Naive thymus-derived CD4-positive, alpha-beta T cell (primary cell): ENCODE data around the gene MZB1. TPM values are rescaled to one million over a fixed set of nuclear protein-coding genes. Genes with fewer than 3 reads are reported as not detected.

ENCODE experiments used
- ATAC-seq: fragments of 150-1000 bp; cut with Tn5 transposase; 2 replicates; pipeline ENCODE4 v1.10.0; 2021; ENCODE audit warnings: mild to moderate bottlenecking, moderate library complexity
- CTCF ChIA-PET: fragments of 350-600 bp; sonication (Branson Sonifier 250); formaldehyde crosslinking; loops from one replicate; lab custom pipeline; 2021; ENCODE audit warnings: antibody characterized with exemption; lab: Charles Lee
- POLR2A ChIA-PET: fragments of 350-600 bp; sonication (Branson Sonifier 250); formaldehyde crosslinking; loops from one replicate; lab custom pipeline; 2021; ENCODE audit warnings: antibody characterized with exemption, inconsistent platforms; lab: Charles Lee
- DNase-seq, 9 donors: peaks; one replicate each; pipeline versions ENCODE4 v3.0.0 to v3.0.0-alpha.2; 2020 to 2022; ENCODE audit warnings: mixed read lengths in 1 of 9
- H3K27ac ChIP-seq: one replicate; pipeline ENCODE4 v1.7.0; 2013; ENCODE audit warnings: mild to moderate bottlenecking, low read depth, low read length, moderate library complexity
- H3K27me3 ChIP-seq, 2 donors: one replicate each; pipeline ENCODE4 v1.7.0; 2013; ENCODE audit warnings: low read length in 2 of 2, mild to moderate bottlenecking in 2 of 2, moderate library complexity in 2 of 2; ENCODE audit not compliant: control insufficient read depth in 2 of 2, insufficient read depth in 2 of 2
- H3K36me3 ChIP-seq, 3 experiments: 1 replicate in 2 of 3; 2 replicates in 1 of 3; pipeline ENCODE4 v1.7.0; 2013; ENCODE audit warnings: low read length in 3 of 3, mild to moderate bottlenecking in 3 of 3, moderate library complexity in 1 of 3; ENCODE audit not compliant: insufficient read depth in 3 of 3, control insufficient read depth in 2 of 3
- H3K4me1 ChIP-seq, 2 donors: one replicate each; pipeline ENCODE4 v1.7.0; 2013; ENCODE audit warnings: low read length in 2 of 2, mild to moderate bottlenecking in 2 of 2, moderate library complexity in 1 of 2; ENCODE audit not compliant: control insufficient read depth in 2 of 2, insufficient read depth in 2 of 2
- H3K4me3 ChIP-seq: 2 replicates; pipeline ENCODE4 v1.7.0; 2013; ENCODE audit warnings: mild to moderate bottlenecking, low read length
- H3K9me3 ChIP-seq, 3 experiments: 1 replicate in 2 of 3; 2 replicates in 1 of 3; pipeline ENCODE4 v1.7.0; 2013; ENCODE audit warnings: low read length in 3 of 3; ENCODE audit not compliant: control insufficient read depth in 2 of 3
- H3K27ac Mint-ChIP-seq, 9 donors: one replicate each; pipeline ENCODE4 v1.8.0; 2020 to 2022; ENCODE audit warnings: mixed read lengths in 9 of 9, mild to moderate bottlenecking in 8 of 9, moderate library complexity in 5 of 9, inconsistent platforms in 2 of 9
- H3K27me3 Mint-ChIP-seq, 5 donors: one replicate each; pipeline ENCODE4 v1.8.0; 2021 to 2022; ENCODE audit warnings: mixed read lengths in 5 of 5, mild to moderate bottlenecking in 1 of 5
- H3K36me3 Mint-ChIP-seq, 5 donors: one replicate each; pipeline ENCODE4 v1.8.0; 2020 to 2022; ENCODE audit warnings: mixed read lengths in 5 of 5, mild to moderate bottlenecking in 3 of 5, inconsistent platforms in 1 of 5
- H3K4me1 Mint-ChIP-seq, 7 donors: one replicate each; pipeline ENCODE4 v1.8.0; 2020 to 2022; ENCODE audit warnings: mixed read lengths in 7 of 7, mild to moderate bottlenecking in 3 of 7, inconsistent platforms in 1 of 7
- H3K4me3 Mint-ChIP-seq, 10 donors: one replicate each; pipeline ENCODE4 v1.8.0; 2020 to 2022; ENCODE audit warnings: mild to moderate bottlenecking in 10 of 10, mixed read lengths in 10 of 10, moderate library complexity in 6 of 10, inconsistent platforms in 2 of 10
- H3K9me3 Mint-ChIP-seq, 11 donors: one replicate each; pipeline ENCODE4 v1.8.0; 2020 to 2022; ENCODE audit warnings: mixed read lengths in 11 of 11, mild to moderate bottlenecking in 4 of 11, inconsistent platforms in 1 of 11, moderate library complexity in 1 of 11
- intact Hi-C, 2 donors: fragments of 100-400 bp; cut with micrococcal nuclease; formaldehyde crosslinking; loops; one replicate each; pipeline ENCODE4 v1.15.1; 2023
- polyA plus RNA-seq, 2 donors: library from polyadenylated mRNA; unstranded; fragments of 300-500 nt; fragmentation: Illumina TruSeq; gene quantifications; one replicate each; pipeline ENCODE4 v1.2.3, GENCODE V29; 2021
- total RNA-seq, 6 experiments: library from RNA in 5 of 6; stranded (reverse) in 5 of 6; gene quantifications; 1 replicate in 5 of 6; 2 replicates in 1 of 6; pipeline ENCODE4 v1.2.3 and lab custom pipeline; 2021 to 2026

MZB1 gene
- total and polyA plus RNA-seq, 7 experiments from 2014 or later = 0.25 to 70.6 (median 0.94) TPM

DNA sequence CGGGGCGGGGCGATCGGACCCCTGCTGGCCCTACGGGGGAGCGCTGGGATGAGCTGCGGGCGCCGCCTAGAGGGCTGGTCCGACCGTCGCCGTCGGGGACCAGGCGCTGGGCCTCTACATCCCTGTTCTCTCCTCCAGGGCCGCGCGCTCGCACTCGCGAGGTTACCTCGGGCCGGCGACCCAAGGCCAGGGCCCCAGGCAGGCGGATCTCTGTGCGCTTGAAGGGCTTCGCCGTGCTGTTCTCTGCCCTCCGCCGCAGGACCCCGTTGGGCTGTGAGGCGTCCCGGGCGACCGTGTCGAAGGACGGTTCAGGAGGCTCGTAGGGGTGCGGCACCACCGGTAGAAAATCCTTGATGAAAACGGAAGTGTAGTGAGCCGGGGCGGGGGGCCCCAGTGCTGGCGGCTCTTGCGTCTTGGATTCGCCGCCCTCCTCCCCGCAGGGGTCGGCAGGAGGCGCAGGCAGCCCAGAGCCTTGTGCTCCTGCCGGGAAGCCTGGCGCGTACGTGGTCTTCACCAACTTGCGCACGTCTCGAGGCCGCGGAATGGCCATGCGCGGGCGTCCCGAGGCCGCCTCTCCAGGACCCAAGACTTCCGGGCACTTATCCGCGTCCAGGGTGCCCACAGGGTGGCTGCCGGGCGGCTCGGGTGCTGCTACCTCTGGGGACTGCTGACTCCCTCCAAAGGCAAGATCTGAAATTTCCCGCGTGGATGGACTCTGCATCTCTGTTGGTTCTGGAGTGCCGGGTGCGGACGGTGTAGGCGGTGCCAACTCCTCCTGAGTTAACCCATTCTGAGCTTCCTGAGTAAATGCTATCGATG is 3.2 kb upstream of the MZB1 start:
- Histone ChIP-seq H3K4me3 (peak overlapping the region; percentile 76), H3K9me3 (no peaks in the 10 kb centered on the region), H3K36me3 (peaks cover 0 to 6% (median 0%) of the 10 kb centered on the region in 3 experiments), H3K4me1 (peaks cover 5 to 34% of the 10 kb centered on the region in 2 donors), H3K27ac (peak overlapping the region; percentile 17), H3K27me3 (no peaks in the 10 kb centered on the region)
- DNase-seq = peak; percentile 39 to 87 (median 60)
- CTCF ChIA-PET = no interaction called here
- intact Hi-C loops = loop anchor here (1.0 to 10.0 kb wide), 10 partner anchors 11 to 928 kb away; partner anchors contain the start of genes PAIP2 (in 2 of the 2), SPATA24 (in 2 of the 2), CTNNA1 (in 1 of the 2) and DNAJC18 (in 1 of the 2)
- Mint-ChIP-seq H3K27ac (peak overlapping the region in 6 of 9 donors; percentile 7 to 97 (median 59)), H3K27me3 (no peaks in the 10 kb centered on the region), H3K36me3 (peaks cover 0 to 15% (median 0%) of the 10 kb centered on the region in 5 donors), H3K4me3 (peak overlapping the region; percentile 87 to 97 (median 90)), H3K9me3 (no peaks in the 10 kb centered on the region), H3K4me1 (peaks cover 12 to 61% (median 23%) of the 10 kb centered on the region in 7 donors)
- ATAC-seq = peak; percentile 82
- POLR2A ChIA-PET = interaction anchor here (4.6 kb wide), 1 partner anchor 11 kb away, joined by 24 read pairs; the partner anchor contains the start of gene SPATA24

DNA sequence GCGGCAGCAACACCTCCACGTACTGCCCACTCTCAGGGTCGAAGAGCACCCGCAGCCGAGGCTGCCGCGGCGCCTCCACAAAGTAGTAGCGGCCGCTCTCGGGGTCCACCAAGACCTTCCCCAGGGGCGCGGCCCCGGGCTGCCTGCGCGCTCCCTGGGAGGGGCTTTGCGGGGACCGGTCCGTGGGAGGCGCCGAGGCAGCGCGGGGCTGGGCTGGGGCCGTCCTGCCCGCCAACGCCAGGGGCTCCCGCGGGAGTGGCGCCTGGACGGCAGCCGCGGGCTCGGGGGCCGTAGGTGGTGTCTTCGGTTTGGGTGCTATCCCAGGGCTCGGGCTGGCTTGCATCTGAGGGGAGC is 2.6 kb upstream of the MZB1 start:
- H3K27ac ChIP-seq = no peak overlapping the region
- H3K4me1 ChIP-seq = peaks cover 5 to 34% of the 10 kb centered on the region in 2 donors

DNA sequence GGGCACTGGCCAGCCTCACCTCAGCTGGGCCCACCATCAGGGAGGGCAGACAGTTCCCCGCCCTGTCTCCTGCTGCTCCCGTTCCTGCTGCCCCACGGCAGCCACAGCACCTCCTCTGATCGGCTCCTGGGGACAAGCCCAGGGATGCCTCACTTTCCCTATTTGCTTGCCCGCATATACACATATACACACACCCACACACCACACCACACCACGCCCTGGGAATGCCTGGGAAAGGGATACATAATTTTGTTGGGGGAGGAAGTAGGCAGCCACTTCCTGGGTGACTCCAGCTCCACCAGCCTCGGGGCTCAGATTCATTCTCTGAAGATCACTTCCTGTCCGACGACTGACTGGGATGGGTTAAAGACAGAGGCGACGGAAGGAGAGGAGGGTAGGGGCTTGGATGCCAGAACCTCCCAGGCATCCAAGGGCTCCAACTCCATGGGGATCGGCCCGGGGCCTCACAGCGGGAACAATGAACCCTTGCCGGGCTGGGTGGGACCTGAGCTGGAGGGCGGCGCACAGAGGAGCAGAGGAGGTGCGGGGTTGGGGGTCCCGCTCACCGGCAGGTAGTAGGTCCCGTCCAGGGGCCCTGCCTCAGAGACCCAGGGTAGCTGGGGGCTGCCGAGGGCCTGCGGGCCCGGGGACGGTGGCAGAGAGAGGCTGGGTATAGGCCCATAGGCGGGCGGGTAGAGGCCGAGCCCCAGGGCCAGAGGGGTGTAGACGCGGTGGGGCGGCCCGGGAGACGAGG is 2.0 kb upstream of the MZB1 start:
- H3K36me3 ChIP-seq = peaks cover 0 to 6% (median 0%) of the 10 kb centered on the region in 3 experiments
- CTCF ChIA-PET = interaction anchor here (0.6 to 1.3 kb wide), 6 partner anchors 12 to 935 kb away, joined by 3 to 4 read pairs (median 3); partner anchors contain the start of gene SPATA24
- no peaks in the 10 kb centered on the region for H3K9me3 ChIP-seq
- DNase-seq (peak in 1 of 9 donors; percentile 51), ATAC-seq (peak; percentile 4)
- H3K27ac Mint-ChIP-seq = peak overlapping the region in 8 of 9 donors; percentile 19 to 99 (median 73)
- intact Hi-C loops = loop anchor here (1.0 to 10.0 kb wide), 10 partner anchors 13 to 927 kb away; partner anchors contain the start of genes PAIP2 (in 2 of the 2), SPATA24 (in 2 of the 2), CTNNA1 (in 1 of the 2) and DNAJC18 (in 1 of the 2)
- peak overlapping the region; percentile 56 to 96 (median 82) for H3K4me3 Mint-ChIP-seq
- H3K4me1 Mint-ChIP-seq = peaks cover 12 to 59% (median 25%) of the 10 kb centered on the region in 7 donors
- H3K36me3 Mint-ChIP-seq = peaks cover 0 to 13% (median 0%) of the 10 kb centered on the region in 5 donors
- no peak overlapping the region for H3K27ac ChIP-seq
- H3K4me3 ChIP-seq = peak overlapping the region; percentile 76
- peaks cover 5 to 34% of the 10 kb centered on the region in 2 donors for H3K4me1 ChIP-seq
- H3K9me3 Mint-ChIP-seq = no peaks in the 10 kb centered on the region
- no peaks in the 10 kb centered on the region for H3K27me3 ChIP-seq
- POLR2A ChIA-PET = interaction anchor here (0.6 to 4.6 kb wide), 2 partner anchors 12 to 303 kb away, joined by 4 to 24 read pairs; partner anchors contain the start of gene SPATA24
- no peaks in the 10 kb centered on the region for H3K27me3 Mint-ChIP-seq

More for the DNA sequence above, 2.6 kb upstream of the MZB1 start:
- peak; percentile 39 for ATAC-seq
- Histone ChIP-seq H3K4me3 (peak overlapping the region; percentile 76), H3K27me3 (no peaks in the 10 kb centered on the region), H3K9me3 (no peaks in the 10 kb centered on the region), H3K36me3 (peaks cover 0 to 6% (median 0%) of the 10 kb centered on the region in 3 experiments)
- Mint-ChIP-seq H3K4me3 (peak overlapping the region; percentile 87 to 97 (median 90)), H3K36me3 (peaks cover 0 to 15% (median 0%) of the 10 kb centered on the region in 5 donors), H3K9me3 (no peaks in the 10 kb centered on the region), H3K4me1 (peaks cover 12 to 60% (median 23%) of the 10 kb centered on the region in 7 donors), H3K27ac (peak overlapping the region in 1 of 9 donors; percentile 99), H3K27me3 (no peaks in the 10 kb centered on the region)
- intact Hi-C loops = loop anchor here (1.0 to 10.0 kb wide), 10 partner anchors 12 to 928 kb away; partner anchors contain the start of genes PAIP2 (in 2 of the 2), SPATA24 (in 2 of the 2), CTNNA1 (in 1 of the 2) and DNAJC18 (in 1 of the 2)
- DNase-seq = no peak
- CTCF ChIA-PET = no interaction called here
- POLR2A ChIA-PET = interaction anchor here (4.6 kb wide), 1 partner anchor 11 kb away, joined by 24 read pairs; the partner anchor contains the start of gene SPATA24

DNA sequence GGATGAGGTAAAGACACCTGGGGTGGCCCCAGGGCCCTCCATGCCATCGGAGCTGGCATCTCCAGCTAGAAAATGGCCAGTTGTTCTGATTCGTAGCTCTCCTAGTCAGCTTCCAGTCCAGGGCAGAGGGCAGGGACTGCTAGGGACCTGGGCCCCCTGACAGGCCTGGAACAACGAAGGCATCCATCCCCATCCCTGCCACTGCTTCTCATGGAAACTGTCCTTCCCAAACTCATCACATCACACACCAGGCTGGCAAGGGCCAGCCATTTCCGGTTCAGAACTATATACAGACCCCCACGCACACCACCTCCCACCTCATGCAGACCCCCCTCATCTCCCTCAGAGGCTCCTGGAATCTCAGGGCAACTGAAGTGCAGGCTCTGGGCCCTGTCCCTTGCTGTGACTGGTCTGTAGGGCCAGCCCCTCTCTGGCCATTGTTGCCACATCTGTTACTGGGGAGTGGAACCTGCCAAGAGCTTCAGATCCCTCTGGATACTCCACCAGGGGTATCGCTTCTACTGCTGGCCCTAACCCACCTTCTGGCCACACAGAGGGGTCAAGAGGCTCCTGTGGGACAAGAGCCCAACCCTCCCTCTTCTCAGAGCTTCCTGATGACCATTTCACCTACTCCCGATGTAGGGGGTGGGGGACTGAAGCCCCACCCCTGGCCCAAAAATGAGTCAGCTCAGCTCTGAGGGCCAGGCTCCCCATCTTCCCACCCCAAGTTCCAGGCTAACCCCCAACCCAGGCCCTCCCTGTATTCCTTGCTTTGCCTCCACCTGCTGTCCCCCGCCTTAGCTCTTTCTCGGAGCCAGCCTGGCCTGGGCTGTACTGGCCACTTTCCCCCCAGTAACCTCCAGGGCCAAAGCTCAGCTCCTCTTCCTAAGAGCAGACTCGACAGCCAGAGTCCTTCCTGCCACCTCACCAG is 1.2 kb upstream of the MZB1 start:
- no peak overlapping the region for H3K27ac ChIP-seq
- Mint-ChIP-seq H3K27ac (peak overlapping the region in 7 of 9 donors; percentile 14 to 99 (median 74)), H3K4me3 (peak overlapping the region; percentile 56 to 96 (median 82)), H3K9me3 (no peaks in the 10 kb centered on the region), H3K36me3 (peaks cover 0 to 16% (median 0%) of the 10 kb centered on the region in 5 donors), H3K27me3 (no peaks in the 10 kb centered on the region), H3K4me1 (peaks cover 14 to 59% (median 34%) of the 10 kb centered on the region in 7 donors)
- DNase-seq (no peak), ATAC-seq (no peak)
- H3K27me3 ChIP-seq = no peaks in the 10 kb centered on the region
- H3K4me3 ChIP-seq = no peak overlapping the region
- H3K9me3 ChIP-seq = no peaks in the 10 kb centered on the region
- H3K4me1 ChIP-seq = peaks cover 5 to 34% of the 10 kb centered on the region in 2 donors
- ChIA-PET CTCF (interaction anchor here (0.6 to 1.3 kb wide), 7 partner anchors 13 to 934 kb away, joined by 3 to 4 read pairs (median 3); partner anchors contain the start of gene SPATA24), POLR2A (interaction anchor here (0.6 to 4.6 kb wide), 2 partner anchors 13 to 304 kb away, joined by 4 to 24 read pairs; partner anchors contain the start of gene SPATA24)
- intact Hi-C loops = loop anchor here (1.0 to 10.0 kb wide), 4 partner anchors 170 to 926 kb away; partner anchors contain the start of genes CTNNA1 (in 1 of the 2), EGR1 (in 1 of the 2) and UBE2D2 (in 1 of the 2)
- H3K36me3 ChIP-seq = peaks cover 0 to 6% (median 0%) of the 10 kb centered on the region in 3 experiments

DNA sequence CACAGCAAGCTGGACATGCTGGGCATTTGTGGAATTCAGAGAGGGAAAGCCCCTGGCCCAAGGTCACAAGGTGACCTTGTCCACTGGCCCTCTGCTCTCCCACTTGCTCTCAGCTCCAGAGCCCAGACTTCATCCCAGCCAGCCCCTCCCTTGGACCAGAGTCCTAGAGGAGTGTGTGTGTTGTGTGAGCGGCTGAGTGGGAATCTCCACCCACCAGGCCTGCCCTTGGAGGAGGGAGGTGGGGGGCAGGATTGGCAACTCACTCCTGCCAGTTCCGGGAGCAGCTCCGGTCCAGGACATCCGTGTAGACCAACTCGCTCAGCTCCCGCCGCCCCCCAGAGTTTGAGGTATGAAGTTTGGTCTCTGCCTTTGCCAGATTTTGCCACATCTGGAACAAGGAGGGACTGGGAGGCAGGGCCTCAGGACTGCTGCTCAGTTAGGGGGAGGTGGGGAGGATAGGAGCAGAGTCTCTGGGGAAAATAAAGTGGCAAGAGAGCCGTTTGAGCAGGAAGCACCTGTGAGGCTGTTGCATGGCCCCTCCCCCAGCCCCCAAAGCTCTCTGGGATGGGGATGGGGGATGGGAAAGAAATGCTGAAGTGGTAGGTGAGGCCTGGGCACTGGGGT is 1.4 kb downstream of the MZB1 start:
- no peak overlapping the region for H3K27ac ChIP-seq
- no peak overlapping the region for H3K4me3 ChIP-seq
- peaks cover 0 to 6% (median 0%) of the 10 kb centered on the region in 3 experiments for H3K36me3 ChIP-seq
- ATAC-seq = no peak
- H3K4me1 Mint-ChIP-seq = peaks cover 31 to 76% (median 51%) of the 10 kb centered on the region in 7 donors
- no peaks in the 10 kb centered on the region for H3K9me3 Mint-ChIP-seq
- H3K27me3 Mint-ChIP-seq = no peaks in the 10 kb centered on the region
- no peaks in the 10 kb centered on the region for H3K9me3 ChIP-seq
- POLR2A ChIA-PET = no interaction called here
- peak overlapping the region in 3 of 9 donors; percentile 46 to 98 (median 81) for H3K27ac Mint-ChIP-seq
- peaks cover 0 to 14% (median 0%) of the 10 kb centered on the region in 5 donors for H3K36me3 Mint-ChIP-seq
- H3K4me1 ChIP-seq = peaks cover 12 to 36% of the 10 kb centered on the region in 2 donors
- H3K4me3 Mint-ChIP-seq = peak overlapping the region in 2 of 10 donors; percentile 29 to 77
- CTCF ChIA-PET = no interaction called here
- no peaks in the 10 kb centered on the region for H3K27me3 ChIP-seq
- DNase-seq = no peak
- intact Hi-C loops = no loop called here
